CD4-positive, alpha-beta T cell treated with Interferon gamma for 1 hour (primary cell): ENCODE measurements around the gene SOD2.
"Not testable (repeated sequence)": the region's sequence is repeated elsewhere in the genome, so short reads cannot be mapped to it uniquely, and the experiment has no call there.

Source experiments
- DNase-seq: peaks from one replicate; pipeline ENCODE4 v3.0.0-alpha.2; 2020

SOD2 gene

GRCh38 chr6:159715605-159716004, 22.6 kb upstream of the SOD2 start:
- DNase-seq, result no peak

DNA sequence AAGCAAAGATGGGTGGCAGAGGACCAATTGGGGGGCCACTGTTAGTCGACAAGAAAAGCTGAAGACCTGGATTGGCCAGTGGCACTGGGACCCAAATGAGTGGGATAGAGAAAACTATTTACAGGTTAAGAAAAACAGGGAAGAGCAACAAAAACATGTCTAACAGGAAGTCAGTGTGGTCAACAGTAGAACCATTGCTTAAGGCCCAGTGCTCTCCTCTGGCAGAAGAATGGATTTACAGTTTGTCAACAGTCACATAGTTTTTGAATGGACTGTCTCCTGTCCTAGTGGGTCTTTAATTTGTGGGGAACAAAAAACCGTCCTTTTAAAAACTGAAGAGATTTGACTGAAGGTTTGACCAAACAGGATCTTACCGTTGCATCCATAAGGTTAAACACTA, 22.1 kb upstream of the SOD2 start:
- no peak for DNase-seq

GRCh38 chr6:159714404-159714803, 21.4 kb upstream of the SOD2 start:
- DNase-seq, result no peak

GRCh38 chr6:159713984-159714383, 20.9 kb upstream of the SOD2 start:
- no peak for DNase-seq

GRCh38 chr6:159712389-159712788, 19.3 kb upstream of the SOD2 start:
- not testable (repeated sequence) for DNase-seq

DNA sequence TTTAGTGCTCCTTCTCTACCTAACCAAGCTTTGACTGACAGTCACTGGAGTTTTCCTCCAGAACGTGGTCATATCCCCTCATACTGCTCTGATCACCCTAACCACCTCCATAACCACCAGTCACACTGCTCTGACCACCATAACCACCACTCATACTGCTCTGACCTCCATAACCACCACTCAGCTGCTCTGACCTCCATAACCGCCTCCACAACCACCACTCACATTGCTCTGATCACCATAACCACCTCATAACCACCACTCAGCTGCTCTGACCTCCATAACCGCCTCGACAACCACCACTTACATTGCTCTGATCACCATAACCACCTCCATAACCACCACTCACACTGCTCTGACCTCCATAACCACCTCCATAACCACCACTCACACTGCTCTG, 17.6 kb upstream of the SOD2 start:
- not testable (repeated sequence) for DNase-seq

DNA sequence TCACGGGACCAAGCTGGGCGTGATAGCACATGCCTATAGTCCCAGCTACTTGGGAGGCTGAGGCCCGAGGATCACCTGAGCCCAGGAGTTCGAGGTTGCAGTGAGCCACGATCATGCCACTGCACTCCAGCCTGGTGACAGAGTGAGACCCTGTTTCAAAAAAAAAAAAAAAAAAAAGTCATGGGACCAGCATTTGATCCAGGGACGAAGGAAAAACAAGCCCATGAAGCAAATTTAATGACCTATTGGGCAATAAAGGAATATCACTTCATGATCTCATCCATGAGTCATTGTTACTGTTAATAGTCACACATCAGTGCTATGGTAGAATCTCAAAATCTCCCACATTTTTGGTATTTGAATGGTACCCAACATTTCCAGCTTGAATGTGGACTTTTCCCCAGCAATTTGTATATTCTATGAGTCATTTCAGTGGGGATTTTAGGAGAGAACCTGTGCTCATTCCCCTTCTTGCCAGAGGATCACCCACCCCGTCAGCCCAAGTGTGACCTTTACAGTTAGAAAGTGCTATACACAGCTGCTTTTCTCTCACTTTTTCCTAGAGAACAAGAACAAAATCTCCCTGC, 8.5 kb upstream of the SOD2 start:
- DNase-seq, result no peak

GRCh38 chr6:159700970-159701369, 7.9 kb upstream of the SOD2 start:
- DNase-seq, result no peak

GRCh38 chr6:159695984-159696383, 2.9 kb upstream of the SOD2 start:
- DNase-seq, result no peak

GRCh38 chr6:159693894-159694545, 979 bp upstream of the SOD2 start:
- peak; percentile 84 for DNase-seq

DNA sequence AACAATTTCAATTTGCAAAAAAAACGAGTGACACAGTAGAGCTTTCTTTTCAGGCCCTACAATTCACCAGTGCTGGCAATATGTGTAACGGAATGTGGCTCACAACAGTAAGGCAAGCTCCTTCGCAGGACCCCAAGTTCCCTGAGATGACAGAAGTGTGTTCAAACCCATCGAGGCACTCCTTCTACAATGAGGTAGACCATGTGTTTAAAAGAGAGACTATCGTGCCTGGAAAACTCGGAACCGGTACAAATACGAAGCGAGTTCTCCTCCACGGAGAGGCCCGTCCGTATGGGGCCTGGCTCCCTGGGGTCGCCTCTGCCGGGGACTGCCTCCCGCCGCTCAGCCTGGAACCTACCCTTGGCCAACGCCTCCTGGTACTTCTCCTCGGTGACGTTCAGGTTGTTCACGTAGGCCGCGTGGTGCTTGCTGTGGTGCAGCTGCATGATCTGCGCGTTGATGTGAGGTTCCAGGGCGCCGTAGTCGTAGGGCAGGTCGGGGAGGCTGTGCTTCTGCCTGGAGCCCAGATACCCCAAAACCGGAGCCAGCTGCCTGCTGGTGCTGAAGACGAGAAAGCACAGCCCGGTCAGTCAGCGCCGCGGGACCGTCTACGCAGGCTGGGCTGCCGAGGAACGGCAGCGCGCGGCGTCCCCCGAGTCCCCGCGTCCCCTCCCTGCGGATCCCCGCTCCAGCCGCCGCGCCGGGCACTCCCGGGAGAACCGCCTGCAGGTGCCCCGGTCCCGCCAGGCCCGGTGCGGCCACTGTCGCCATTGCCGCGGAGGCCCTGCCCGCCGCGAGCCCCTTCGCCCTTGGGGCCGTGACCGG, 526 bp downstream of the SOD2 start:
- DNase-seq, result peak; percentile 61

DNA sequence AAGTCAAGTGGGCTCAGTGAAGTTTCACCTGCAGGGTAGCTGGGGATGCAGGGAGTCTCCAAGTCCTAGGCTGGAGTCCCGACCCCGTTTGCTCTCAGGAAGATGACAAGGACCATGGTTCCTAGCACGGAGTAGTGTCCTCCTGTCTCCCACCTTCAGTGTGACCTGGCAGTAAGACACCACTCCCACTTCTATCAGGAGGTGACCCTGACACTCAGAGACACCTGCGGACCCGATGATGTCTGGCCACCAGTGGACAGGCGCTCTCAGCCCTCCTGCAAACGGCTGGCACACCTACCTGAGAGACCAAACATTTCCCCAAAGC, 1.1 kb downstream of the SOD2 start:
- no peak for DNase-seq

GRCh38 chr6:159691133-159691962, 1.7 kb downstream of the SOD2 start:
- no peak for DNase-seq

DNA sequence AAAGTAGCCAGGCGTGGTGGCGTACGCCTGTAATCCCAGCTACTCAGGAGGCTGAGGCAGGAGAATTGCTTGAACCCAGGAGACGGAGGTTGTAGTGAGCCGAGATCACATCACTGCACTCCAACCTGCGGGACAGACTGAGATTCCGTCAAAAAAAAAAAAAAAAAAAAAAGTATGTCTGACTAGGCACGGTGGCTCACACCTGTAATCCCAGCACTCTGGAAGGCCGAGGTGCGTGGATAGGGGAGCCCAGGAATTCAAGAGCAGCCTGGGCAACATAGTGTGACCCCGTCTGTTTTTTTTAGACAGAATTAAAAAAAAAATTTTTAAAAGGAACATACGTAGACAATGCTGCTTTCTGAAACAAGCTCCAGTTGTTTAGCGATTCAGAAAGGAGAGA, 2.9 kb downstream of the SOD2 start:
- not testable (repeated sequence) for DNase-seq

DNA sequence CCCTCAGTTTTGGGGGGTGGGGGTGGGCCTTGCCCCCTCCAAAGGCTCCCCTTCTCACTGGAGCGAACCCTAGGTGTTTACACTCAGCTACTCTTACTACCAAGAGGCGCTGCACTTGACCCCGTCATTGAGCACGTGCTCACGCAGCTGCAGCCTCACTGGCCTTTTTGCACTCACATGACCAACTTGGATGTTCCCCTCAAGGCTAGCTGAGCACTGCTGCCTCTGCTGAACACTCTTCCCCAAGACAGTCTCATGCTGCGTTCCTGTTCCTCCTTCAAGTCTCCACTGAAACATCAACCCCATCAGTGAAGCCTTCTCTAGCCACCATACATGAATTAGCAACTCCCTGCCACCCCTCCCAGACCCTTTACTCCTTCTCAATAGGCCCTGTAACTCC, 4.0 kb downstream of the SOD2 start:
- no peak for DNase-seq

GRCh38 chr6:159688266-159688905, 4.7 kb downstream of the SOD2 start:
- DNase-seq, result no peak

DNA sequence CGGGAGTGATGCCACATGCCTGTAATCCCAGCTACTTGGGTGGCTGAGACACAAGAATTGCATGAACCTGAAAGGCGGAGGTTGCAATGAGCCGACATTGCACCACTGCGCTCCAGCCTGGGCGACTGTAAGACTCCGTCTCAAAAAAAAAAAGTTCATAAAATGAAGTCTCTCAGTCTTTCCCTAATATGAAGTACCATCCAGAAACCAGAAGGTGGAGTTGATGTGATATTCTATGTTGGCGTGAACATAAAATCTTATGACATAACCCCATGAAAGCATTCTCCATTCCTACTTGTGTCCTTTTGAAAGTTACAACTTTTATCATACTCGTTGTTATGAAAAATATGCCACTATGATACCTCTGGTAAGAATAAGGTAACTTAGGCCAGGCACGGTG, 5.7 kb downstream of the SOD2 start:
- no peak for DNase-seq

- DNase-seq, result no peak
Measured at GRCh38 chr6:159686703-159687102, 6.3 kb downstream of the SOD2 start.

DNA sequence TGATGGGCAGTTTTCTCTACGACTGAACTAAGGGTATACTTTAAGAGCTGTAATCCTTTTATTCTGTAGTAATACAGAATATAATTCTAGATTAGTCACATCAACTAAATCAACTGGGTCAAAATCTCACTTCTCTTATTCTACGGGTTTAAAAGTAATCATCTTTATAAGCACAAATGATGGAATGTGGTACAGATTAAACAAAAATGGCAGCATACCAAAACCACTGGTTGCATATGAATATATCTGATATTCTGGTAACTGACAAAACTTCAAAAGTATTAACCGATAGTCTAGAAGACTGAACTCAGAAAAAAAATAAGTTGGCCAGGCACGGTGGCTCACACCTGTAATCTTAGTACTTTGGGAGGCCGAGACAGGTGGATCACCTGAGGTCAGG, 7.0 kb downstream of the SOD2 start:
- no peak for DNase-seq

GRCh38 chr6:159684013-159684304, 9.1 kb downstream of the SOD2 start:
- no peak for DNase-seq

- DNase-seq, result no peak
Measured at GRCh38 chr6:159682810-159683209, 10.2 kb downstream of the SOD2 start.

DNA sequence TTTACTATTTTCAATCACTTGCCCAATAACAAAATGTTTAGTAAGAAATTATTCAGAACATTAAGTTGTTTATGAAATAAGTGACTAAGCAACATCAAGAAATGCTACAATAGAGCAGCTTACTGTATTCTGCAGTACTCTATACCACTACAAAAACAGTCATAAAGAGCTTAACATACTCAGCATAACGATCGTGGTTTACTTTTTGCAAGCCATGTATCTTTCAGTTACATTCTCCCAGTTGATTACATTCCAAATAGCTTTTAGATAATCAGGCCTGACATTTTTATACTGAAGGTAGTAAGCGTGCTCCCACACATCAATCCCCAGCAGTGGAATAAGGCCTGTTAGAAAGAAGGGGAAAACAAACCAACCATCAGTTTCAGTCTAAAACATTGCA, 10.7 kb downstream of the SOD2 start:
- no peak for DNase-seq

DNA sequence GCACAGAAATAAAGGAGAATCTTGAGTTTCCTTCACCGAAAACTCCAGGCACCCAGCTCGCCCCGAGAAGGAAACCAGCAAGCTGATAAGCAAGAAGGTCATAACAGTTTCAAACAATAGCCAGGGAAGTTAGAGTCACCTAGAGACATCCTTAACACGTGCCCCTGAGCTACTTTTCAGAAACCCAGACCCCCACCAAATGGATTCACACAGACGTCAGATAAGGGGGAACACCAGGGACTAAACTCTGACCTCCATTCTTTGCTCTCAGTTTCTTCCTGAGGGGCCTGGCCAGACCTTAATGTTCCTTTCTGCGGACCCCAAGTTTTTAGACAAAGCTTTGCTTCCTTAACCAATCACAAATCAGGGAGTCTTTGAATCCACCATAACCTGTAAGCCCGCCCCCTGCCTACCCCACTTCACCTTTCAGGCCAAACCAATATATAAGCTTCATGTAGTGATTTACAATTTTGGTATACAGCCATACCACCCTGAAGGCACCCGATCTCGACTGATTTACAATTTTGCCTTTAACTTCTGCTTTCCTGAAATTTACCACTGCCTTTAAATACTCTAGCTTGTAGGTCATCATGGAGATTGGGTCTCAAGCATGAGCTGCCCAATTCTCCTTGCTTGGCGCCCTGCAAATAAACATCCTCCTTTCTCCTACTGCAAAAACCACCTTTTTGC, 11.7 kb downstream of the SOD2 start:
- DNase-seq, result no peak
